NOMO-1 treated with dmso at 0.1 percent for 144 hours (cell line): ENCODE measurements around the gene MRRF.

ENCODE experiments used
- DNase-seq: peaks from one replicate; lab custom pipeline; 2025; ENCODE audit not compliant: unreplicated experiment; lab: John Stamatoyannopoulos, UW

The MRRF gene

DNA sequence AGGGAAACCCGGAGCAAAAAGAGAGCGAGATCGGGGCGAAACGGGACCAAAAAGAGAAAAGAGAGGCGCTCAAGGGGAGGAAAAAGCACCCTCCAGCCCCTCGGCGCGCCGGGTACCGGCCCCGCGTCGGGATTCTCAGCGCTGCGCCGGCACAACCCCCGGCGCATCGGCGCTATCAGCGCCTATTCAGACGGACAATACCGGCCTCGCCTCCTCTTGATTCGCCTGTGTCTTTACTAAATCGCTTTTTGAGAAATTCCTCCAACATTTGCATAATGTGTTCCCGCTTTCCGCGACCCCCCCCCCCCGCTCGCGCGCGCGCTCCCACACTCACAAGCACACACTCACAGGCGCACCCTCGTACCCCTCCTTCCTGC, 36.5 kb upstream of the MRRF start:
- DNase-seq, result no peak

DNA sequence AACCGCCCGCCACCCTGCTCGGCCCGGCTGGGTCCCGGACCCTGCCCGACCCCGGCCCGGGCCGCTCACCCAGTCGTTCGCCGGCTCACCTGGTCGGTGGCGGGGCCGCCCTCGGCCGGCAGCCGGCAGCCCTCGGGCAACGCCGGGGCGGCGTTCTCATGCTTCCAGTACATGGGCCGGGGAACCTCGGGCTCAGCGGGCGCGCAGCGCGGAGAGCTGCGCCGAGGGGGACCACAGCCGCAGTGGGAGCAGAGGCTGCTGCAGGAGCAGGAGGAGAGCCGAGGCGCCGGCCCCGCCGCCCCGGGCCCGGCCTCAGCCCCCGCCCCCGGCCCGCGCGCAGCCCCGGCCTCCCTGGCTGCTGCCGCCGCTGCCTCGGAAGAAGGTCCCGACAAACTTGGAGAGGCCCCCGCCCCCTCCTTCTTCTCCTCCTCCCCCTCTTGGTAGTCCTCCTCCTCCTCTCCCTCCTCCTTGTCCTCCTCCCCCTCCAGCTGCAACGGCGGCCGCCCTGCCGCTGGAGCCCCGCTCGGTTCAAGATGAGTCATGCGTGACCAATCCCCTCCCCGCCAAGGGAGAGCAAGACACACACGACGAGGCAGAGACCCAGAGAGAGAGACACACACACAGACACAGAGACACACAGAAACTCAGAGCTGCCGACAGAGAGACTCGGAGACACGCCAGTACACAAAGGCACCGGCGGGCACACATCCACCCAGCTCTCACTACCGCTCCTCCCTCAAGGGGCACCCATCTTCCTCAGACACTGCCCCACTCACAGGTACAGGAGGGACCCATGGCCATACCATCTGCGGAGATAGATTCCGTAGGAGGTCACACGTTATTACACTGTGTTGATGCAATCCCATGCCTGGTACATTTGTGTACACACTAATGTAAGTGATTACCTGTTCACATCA, 35.9 kb upstream of the MRRF start, which contains the start of gene LHX6:
Gene LHX6, minus strand, starts transcription at position 390 of the 917 bp plus-strand sequence. Its CDS starts 217 bp downstream, at position 173.
- DNase-seq, result no peak

DNA sequence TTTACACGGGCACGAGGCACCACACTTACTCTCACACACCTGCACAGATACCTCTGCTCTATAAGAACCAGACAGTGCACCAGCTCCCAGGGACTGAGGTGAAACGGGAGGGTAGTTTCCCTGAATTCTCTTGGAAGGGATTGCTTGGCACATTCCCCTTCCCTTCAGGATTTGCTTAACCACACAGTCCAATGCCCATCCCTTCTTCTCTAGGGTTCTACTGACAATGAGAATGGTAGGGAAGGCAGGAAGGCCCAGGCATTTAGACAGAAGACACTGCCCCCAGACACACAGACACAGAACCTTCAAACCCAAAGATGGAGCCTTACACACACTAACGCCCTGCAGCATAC, 35.2 kb upstream of the MRRF start:
- no peak for DNase-seq

DNA sequence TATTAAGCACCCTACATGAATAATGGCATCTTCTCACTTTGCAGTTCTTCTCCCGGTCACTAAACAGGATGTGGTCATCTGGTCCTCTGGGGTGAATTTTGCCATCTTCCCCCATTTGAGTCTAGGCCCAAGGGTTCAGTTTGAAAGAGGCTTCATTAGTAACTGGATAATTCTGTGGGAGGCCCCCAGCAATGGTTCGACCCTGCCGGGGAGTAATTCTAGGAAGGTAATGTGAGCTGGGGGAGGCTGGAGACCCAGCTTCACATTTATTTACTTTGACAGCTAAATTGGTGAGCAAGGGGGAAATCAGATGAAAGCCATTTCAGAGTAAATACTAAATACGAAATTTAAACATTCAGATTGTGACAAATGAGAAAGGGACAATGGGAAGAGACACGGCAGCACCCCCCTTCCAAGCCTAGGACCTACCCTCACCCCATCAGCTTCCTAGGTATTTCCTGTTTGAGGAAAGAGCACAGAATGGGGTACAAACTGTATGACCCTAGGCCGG, 31.8 kb upstream of the MRRF start:
- no peak for DNase-seq

DNA sequence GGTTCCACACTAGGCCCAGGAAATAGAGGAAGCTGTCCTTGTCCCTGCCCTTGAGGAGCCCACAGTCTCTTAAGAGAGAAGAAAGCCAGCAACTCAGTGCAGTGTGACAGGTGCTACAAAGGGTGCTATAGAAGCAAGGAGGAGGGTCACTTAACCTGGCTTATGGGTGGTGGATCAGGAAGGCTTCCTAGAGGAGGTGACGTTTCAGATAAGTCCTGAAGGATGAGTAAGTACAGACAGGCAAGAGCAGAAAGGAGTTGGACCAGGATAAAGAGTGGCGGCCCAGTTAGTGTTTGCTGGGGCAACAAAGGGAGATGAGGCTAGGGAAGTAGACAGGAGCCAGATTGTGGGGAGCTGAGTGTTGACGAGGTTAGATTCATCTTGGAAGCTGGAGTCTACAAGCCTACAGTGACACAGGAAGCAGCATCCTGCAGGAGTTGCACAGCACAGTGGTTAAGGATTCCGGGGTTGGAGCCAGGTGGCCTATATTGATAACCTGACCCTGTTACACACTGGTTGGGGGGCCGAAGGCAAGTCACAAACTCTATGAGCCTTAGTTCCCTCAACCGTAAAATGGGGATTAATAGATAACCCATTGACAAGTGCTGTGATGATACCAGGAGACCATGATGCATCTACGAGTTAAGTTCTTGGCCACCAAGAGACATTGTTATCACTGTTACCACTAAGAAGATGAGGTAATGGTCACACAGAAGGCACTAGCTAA, 30.5 kb upstream of the MRRF start:
- no peak for DNase-seq

DNA sequence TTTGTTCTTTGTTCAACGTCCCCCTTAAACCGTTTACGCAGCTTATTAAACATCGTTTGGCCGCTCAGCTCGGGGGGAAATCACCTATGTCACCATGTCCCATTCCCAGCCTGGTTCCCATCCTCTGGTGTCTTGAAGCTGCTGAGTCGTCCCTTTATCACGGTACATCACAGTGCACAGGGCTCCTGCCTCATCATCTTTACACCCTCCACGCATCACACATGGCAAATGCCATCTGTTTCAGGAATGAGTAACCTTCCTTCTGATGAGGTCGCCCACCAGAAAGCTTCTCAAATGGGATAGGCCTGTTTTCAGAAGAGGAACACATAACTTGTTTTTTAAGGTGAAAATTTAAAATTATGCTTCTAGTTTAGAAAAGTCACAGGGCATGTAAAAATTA, 28.0 kb upstream of the MRRF start:
- no peak for DNase-seq

DNA sequence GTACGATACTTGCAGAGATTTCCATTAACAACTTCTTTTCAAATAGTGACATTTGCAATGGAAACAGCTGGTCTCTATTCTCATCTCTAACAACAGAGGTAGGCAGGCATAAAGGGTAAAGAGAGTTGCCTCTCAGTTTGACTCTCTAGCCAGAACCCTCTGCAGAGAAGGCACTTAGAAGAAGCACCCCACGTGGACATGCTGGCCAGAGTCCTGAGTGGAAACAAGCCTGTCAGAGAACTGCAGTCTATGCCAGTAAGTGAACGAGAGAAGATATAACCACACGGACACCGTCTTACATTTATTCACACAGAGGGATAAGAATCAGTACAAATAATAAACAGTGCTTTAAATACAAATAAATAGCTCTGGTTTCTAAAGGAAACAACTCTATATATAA, 25.0 kb upstream of the MRRF start:
- no peak for DNase-seq

DNA sequence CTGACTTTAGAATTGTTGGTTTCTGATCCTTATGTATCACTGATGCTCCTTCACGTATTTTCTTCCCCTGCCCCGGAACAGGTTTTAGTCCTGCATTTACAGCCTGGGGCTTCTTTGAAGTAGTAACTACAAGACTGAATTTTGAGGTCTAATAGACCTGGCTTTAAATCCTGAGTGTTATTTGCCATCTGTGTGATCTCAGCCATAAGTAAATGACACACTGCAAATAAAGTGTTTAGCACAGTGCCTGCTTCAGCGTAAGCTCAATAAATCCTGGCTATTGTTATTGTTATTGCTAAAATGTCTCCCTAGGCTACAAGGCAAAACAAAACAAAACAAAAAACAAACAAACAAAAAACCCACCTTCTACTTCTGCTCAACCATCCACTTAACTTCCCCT, 20.3 kb upstream of the MRRF start:
- DNase-seq, result no peak

DNA sequence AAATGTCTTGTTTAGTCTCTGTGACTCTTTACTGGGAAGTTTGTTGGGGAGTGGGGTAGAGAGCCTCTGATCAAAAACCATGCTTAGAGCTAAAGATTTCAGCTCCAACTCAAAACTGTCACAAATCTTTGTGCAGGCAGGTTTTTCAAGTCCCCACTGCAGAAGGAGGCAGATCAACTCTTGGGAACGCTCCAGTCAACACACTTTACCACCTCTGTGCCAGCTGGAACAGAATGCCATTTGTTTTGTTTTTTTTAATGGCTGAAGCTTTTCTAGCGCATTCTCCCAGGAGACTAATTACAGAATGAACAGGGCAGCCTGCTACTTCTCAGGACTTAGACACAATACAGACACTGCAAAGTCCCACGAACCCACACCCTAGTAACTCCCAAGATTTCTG, 18.0 kb upstream of the MRRF start:
- no peak for DNase-seq

DNA sequence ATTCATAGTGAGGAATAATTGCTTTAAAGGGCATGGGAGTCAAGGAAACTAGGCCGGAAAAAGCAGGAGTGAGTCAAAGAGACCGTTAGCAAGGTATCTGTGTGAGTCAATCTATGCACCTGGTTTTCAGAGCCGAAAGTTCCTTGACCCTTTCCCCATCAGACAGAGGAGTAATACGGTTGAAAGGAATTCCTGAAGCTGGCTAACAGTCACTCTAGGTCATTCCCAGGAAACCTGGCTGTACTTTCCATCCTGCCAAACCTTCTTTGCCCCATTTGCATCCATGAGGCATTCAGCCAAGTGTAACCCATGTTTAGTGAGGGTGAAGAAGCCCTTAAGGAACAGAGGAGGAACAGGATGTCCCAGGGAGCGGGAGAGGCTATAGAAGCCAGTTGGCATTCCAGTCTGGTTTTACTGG, 16.2 kb upstream of the MRRF start:
- no peak for DNase-seq

DNA sequence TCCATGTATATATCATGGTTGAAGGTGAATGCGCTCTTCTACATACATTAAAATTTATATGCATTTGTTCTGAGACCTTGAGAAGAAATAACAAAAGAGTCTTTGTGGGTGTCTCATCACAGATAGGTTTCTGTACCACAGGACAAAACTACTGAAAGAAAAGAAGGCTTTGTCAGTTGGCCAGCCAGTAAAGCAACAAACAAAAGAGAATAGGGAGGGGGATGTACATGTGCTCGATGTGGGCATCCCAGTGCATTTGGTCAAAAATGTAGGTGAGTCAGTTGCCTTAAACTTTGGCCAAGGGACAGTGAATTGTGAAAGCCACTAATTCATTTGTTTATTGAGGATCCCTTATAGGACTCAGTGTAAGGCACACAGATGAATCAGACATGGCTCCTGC, 13.3 kb upstream of the MRRF start:
- DNase-seq, result no peak

DNA sequence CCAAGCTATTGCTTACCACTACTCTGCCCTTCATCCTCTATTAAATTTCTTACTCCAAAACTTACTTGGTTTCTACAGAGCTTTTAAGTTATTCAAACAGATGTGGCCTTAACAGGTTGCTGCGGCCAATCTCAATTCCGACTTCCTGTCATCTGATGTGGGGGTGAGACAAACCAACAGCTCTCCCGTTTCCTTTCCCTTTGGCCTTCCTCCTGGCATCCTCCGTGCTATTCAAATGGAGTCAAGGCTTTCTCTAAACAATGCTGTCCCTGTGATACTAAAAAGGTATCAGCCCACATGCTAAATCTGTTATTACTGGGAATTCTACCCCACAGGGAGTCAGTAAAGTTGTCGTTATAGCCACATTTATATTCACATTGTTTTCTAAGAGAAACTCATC, 11.9 kb upstream of the MRRF start:
- no peak for DNase-seq

DNA sequence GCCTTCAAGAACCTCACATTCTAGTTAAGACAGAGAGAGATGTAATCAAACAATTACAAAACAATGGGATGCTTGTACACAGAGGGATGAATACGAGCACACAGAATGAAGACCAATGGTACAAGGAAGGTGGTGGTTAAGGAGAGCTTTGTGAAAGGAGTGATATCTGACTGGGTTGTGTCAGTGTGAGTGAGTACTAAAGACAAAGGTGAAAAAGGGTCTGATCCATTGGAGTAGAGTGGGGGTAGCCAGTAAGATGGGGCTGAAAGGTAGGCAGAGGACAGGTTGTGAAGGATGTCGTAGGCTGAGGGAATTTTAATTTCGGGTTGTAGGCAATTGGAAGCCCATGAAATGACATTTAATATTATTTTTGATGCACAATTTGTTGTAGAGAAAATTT, 9.9 kb upstream of the MRRF start:
- no peak for DNase-seq

DNA sequence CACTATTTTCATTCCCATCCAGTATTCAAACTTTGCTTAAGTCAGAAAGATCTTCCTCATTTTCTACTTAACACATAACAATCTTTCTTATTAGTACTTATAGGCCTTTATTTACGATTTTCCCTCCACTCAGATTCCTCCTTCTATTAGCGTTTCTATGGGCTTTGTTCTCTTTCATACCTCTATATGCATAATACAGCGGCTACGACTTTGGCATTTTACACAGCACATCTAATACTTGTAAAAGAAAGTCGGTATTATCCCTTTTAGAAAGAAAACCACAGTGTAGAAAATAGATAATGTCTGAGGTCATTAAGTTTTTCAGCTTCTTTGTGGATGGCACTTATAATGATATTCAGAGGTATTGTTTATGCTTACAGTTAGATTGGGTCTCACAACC, 8.5 kb upstream of the MRRF start:
- DNase-seq, result no peak

DNA sequence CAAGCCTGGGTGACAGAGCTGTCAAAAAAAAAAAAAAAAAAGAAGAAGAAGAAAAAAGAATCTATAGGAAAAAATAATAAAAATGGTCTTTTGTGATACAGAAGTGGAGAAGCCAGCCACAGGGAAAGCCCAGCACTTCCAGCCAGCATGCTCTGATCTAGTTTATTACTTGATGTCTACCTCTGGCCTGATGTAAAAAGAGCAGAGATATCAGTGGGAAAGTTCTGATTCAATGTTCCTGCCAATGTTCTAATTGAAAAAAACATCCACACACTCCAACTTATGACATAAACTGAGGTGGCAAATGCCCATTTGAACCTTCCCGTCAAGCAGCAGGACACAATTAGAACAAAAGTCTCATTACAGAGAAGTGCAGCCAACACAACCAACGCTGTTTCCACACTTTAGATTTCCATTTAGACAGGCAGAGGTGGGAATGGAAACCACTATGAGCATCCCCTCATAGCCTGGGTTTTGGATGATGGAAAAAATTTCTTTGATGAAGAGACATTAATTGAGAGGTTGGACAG, 5.7 kb upstream of the MRRF start:
- DNase-seq, result no peak

DNA sequence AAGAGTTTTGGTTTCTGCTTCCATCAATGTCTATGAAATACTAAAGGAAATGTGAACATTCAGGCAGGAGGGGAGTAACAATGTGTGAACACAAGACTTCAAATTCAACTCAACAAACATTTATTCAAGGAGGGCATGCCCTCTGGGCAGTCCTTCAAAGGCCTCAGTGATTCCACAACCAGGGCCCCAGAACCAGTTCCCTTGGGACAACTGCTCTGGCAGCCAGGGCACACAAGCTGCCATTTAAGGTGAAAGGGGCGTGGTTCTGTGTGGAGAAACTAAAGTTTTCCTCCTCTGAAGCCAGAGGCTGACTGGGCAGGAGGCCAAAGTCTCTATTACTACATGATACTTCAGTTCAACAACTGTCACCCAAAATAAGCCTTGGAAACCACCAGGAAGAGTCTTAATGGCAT, 3.2 kb upstream of the MRRF start:
- DNase-seq, result no peak

DNA sequence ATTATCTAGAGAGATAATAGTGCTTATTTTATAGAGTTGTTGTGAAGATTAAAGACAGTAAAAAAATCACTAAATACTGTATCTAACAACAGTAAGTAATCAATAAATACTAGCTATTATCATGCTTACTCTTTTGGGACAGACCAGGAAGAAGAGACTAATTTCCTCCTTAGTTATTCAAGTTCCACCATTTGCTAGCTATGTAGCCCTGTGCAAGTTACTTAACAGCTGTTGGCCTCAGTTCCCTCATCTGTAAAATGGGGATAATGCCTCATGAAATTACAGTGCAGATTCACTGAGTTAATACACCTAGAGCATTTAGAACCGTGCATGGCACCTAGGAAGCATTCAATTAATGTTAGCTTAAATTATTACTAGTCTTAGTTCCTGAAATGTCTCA, 2.6 kb upstream of the MRRF start:
- no peak for DNase-seq

DNA sequence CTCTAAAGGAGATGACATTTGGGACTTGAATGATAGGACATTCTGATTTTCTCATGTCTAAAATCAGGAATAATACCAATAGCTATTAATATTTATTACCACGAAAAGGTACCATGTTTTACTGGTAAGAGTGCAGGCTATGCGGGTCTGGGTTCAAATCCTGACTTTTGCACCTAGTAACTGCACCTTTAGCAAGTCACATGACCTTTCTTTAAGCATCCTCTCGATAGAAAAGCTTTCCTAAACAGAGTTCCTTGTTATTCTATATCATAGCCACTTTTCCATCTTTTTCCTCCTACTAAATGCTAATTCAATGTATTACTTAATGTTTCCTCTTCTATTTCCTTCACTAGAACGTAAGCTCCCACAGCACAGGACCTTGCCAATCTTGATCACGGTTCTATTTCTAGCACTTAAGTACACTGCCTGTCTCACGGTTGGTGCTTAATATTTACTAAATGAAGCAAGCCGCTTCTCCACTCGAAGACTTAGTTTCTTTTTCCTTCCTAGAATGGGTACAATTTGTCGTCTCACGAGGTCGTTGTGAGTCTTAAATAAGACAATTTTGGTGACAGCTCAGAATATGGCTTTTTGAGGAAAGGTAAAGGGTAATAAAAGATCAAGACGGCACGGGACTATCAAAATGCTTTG, 858 bp upstream of the MRRF start:
- DNase-seq, result no peak

DNA sequence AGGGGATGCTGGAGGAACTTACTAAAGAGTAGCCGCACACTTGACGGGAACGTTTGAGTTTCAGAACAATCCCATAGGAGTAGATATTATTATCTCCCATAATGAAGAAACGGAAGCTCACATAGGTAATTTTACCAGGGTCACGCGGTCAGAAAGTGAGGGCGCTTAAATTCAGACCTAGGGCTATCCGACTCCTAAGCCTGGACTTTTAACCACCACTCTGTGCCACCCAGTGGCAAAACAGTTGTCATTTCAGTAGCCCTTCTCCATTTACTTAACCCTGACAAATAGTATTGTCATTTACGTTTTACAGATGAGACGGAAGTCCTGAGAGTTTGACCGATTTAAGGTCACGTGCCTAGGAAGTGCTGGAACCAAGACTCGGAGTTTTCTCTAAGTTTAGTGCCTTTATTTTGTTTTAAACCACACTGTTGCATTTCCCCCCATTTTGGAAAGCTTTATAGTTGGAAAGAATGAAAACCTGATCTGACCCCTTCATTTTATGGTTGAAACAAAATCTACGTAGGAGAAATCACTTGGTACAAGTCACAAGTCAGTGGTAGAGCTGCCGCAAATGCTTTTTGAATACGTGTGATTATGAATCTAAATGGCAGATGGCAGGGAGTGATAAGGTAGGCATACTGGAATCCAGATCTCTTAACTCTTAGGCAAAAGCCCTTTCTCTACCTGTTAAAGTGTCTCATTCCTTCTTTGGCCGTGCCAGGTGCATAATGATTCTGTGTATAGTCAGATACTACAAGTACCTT, 650 bp downstream of the MRRF start:
- peak; percentile 40 for DNase-seq

DNA sequence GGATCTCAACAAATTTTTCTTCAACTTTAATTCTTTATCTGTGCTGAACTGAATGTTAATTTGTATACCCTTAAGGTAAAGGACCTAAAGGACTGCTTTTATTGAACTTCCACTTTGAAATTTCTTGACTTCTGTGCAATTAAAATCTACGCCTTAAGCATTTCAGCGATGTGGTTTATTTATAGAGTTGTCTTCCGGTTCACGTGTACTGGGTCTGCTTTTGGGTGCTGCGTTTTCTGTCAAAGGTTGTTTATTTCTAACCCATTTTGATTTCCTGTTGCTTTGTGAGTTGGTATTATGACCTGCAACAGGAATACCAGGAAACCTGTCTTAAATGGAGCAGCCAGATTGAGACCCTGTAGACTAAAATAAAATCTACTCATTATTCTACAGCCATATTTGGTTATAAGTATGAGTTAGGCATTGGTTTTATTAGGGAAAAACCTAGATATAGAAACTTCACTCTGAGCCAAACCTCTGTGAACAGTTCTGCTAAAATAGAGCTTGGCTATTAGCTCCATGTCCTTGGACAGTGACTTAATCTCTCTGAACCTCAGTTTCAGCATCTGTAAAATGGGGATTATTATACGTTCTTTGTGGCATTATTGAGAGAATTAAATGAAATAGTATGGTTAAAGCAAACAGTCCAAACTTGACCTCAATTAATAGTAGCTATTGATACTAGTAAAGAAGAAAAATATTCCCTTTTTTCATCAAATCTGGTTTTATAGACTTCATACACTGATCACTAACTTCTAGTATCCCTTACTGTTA, 3.5 kb downstream of the MRRF start:
- DNase-seq, result no peak
